IMR-90 (cell line): ENCODE data around the gene DNMT3A. TPM values are rescaled to one million over a fixed set of nuclear protein-coding genes. Genes with fewer than 3 reads are reported as not detected.

Experiments
- ATAC-seq: fragments of 200-7000 bp; cut with Tn5 transposase; 2 replicates; pipeline ENCODE4 v1.9.1; 2020; ENCODE audit warnings: low read depth, mild to moderate bottlenecking, moderate library complexity
- BruUV-seq: library from RNA; stranded (reverse); fragments of 400-500 nt; replicated peaks from 2 replicates; lab custom pipeline; 2021; lab: Mats Ljungman, UMichigan
- CTCF ChIA-PET: fragments of 300-600 bp; formaldehyde crosslinking; extraction: SDS; loops from one replicate; lab custom pipeline; 2021; ENCODE audit warnings: antibody characterized with exemption; lab: Yijun Ruan, JAX
- POLR2A ChIA-PET: fragments of 300-600 bp; sonication (Branson Sonifier 250); formaldehyde crosslinking; loops from one replicate; lab custom pipeline; 2022; ENCODE audit warnings: antibody characterized with exemption; ENCODE audit not compliant: unreplicated experiment; lab: Charles Lee
- DNase-seq: peaks from one replicate; pipeline ENCODE4 v3.0.0; 2013
- H2AFZ ChIP-seq: replicated peaks from 2 replicates; pipeline ENCODE3; 2013; ENCODE audit warnings: low read length, mild to moderate bottlenecking; ENCODE audit not compliant: poor library complexity
- H2AK5ac ChIP-seq: 2 replicates; pipeline ENCODE4 v1.6.1; 2013; ENCODE audit warnings: low read depth, low read length, inconsistent platforms
- H2AK9ac ChIP-seq: replicated peaks from 2 replicates; pipeline ENCODE3; 2013; ENCODE audit warnings: mild to moderate bottlenecking, low read depth, low read length, moderate library complexity; ENCODE audit not compliant: poor library complexity
- H2BK120ac ChIP-seq: 2 replicates; pipeline ENCODE4 v1.6.1; 2013; ENCODE audit warnings: low read depth, low read length, inconsistent platforms
- H2BK15ac ChIP-seq: 3 replicates; pipeline ENCODE4 v1.6.1; 2013; ENCODE audit warnings: low read depth, low read length, inconsistent platforms
- H2BK20ac ChIP-seq: 2 replicates; pipeline ENCODE4 v1.6.1; 2013; ENCODE audit warnings: low read depth, mild to moderate bottlenecking, inconsistent platforms, low read length, moderate library complexity
- H2BK5ac ChIP-seq: 2 replicates; pipeline ENCODE4 v1.6.1; 2013; ENCODE audit warnings: mild to moderate bottlenecking, low read depth, low read length, inconsistent platforms; ENCODE audit not compliant: poor library complexity, severe bottlenecking
- H3K14ac ChIP-seq: replicated peaks from 2 replicates; pipeline ENCODE4 v1.6.1; 2013; ENCODE audit warnings: low read depth, low read length, inconsistent platforms
- H3K18ac ChIP-seq: 2 replicates; pipeline ENCODE4 v1.6.1; 2013; ENCODE audit warnings: low read depth, low read length, control low read depth
- H3K23ac ChIP-seq: 2 replicates; pipeline ENCODE4 v1.6.1; 2013; ENCODE audit warnings: low read depth, low read length, inconsistent platforms
- H3K27ac ChIP-seq: 2 replicates; pipeline ENCODE4 v1.5.1; 2013; ENCODE audit warnings: mild to moderate bottlenecking, control low read depth, low read length; ENCODE audit not compliant: insufficient read depth
- H3K27me3 ChIP-seq: 2 replicates; pipeline ENCODE4 v1.6.1; 2013; ENCODE audit warnings: low read length; ENCODE audit not compliant: control insufficient read depth, insufficient read depth
- H3K36me3 ChIP-seq: 2 replicates; pipeline ENCODE4 v1.6.1; 2013; ENCODE audit warnings: low read length, mixed read lengths; ENCODE audit not compliant: control insufficient read depth, insufficient read depth
- H3K4ac ChIP-seq: 2 replicates; pipeline ENCODE4 v1.6.1; 2013; ENCODE audit warnings: low read depth, low read length, inconsistent platforms
- H3K4me1 ChIP-seq: 2 replicates; pipeline ENCODE4 v1.6.1; 2013; ENCODE audit warnings: low read length, mixed read lengths; ENCODE audit not compliant: control insufficient read depth, insufficient read depth
- H3K4me2 ChIP-seq: 2 replicates; pipeline ENCODE4 v1.6.1; 2013; ENCODE audit warnings: low read depth, mild to moderate bottlenecking, control low read depth, low read length, moderate library complexity
- H3K4me3 ChIP-seq: 2 replicates; pipeline ENCODE4 v1.5.1; 2013; ENCODE audit warnings: low read depth, mild to moderate bottlenecking, control low read depth, low read length, moderate library complexity; ENCODE audit not compliant: insufficient read depth
- H3K56ac ChIP-seq: 2 replicates; pipeline ENCODE4 v1.6.1; 2013; ENCODE audit warnings: low read length, inconsistent platforms; ENCODE audit not compliant: insufficient read depth; ENCODE audit errors: extremely low read depth
- H3K79me1 ChIP-seq, 2 experiments: 2 replicates each; pipeline ENCODE4 v1.6.1; 2013; ENCODE audit warnings: low read length in 2 of 2, inconsistent platforms in 1 of 2, low read depth in 1 of 2
- H3K9ac ChIP-seq: 2 replicates; pipeline ENCODE4 v1.6.1; 2013; ENCODE audit warnings: low read depth, low read length, control low read depth
- H3K9me1 ChIP-seq: 2 replicates; pipeline ENCODE4 v1.6.1; 2013; ENCODE audit warnings: low read length, inconsistent platforms; ENCODE audit not compliant: insufficient read depth
- H3K9me3 ChIP-seq: 2 replicates; pipeline ENCODE4 v1.6.1; 2013; ENCODE audit warnings: low read length; ENCODE audit not compliant: control insufficient read depth, insufficient read depth
- H4K20me1 ChIP-seq: 2 replicates; pipeline ENCODE4 v1.6.1; 2013; ENCODE audit warnings: low read length, inconsistent platforms; ENCODE audit not compliant: insufficient read depth
- H4K5ac ChIP-seq: 2 replicates; pipeline ENCODE4 v1.6.1; 2013; ENCODE audit warnings: mild to moderate bottlenecking, low read depth, low read length, control low read depth
- H4K8ac ChIP-seq, 2 experiments: 2 replicates each; pipeline ENCODE4 v1.6.1; 2013; ENCODE audit warnings: low read depth in 2 of 2, low read length in 2 of 2, control low read depth in 1 of 2, inconsistent platforms in 1 of 2
- H4K91ac ChIP-seq: 2 replicates; pipeline ENCODE4 v1.6.1; 2013; ENCODE audit warnings: low read depth, low read length, inconsistent platforms; ENCODE audit not compliant: insufficient read depth
- BHLHE40 ChIP-seq: fragments of 150-350 bp; IDR thresholded peaks from 2 replicates; pipeline ENCODE4 v1.6.1; 2016; ENCODE audit warnings: mild to moderate bottlenecking, low read depth, low read length
- CEBPB ChIP-seq: IDR thresholded peaks from 2 replicates; pipeline ENCODE4 v1.6.1; 2012; ENCODE audit warnings: low read depth, low read length, improper control_type of control experiment
- CHD1 ChIP-seq: IDR thresholded peaks from 2 replicates; pipeline ENCODE4 v1.6.1; 2012; ENCODE audit warnings: low read depth, low read length, improper control_type of control experiment
- CTCF ChIP-seq: conservative IDR thresholded peaks from 2 replicates; pipeline ENCODE4 v1.5.1; 2012; ENCODE audit warnings: mild to moderate bottlenecking, low read depth, low read length, improper control_type of control experiment
- ELK1 ChIP-seq: fragments of 150-350 bp; IDR thresholded peaks from 2 replicates; pipeline ENCODE4 v1.6.1; 2016; ENCODE audit warnings: low read depth, mild to moderate bottlenecking, low read length, moderate library complexity, borderline replicate concordance
- FOS ChIP-seq: fragments of 150-350 bp; IDR thresholded peaks from 2 replicates; pipeline ENCODE4 v1.6.1; 2016; ENCODE audit warnings: low read depth, low read length
- MAFK ChIP-seq: IDR thresholded peaks from 2 replicates; pipeline ENCODE4 v1.6.1; 2012; ENCODE audit warnings: low read depth, low read length, improper control_type of control experiment
- MAZ ChIP-seq: IDR thresholded peaks from 2 replicates; pipeline ENCODE4 v1.6.1; 2012; ENCODE audit warnings: low read depth, mild to moderate bottlenecking, low read length, improper control_type of control experiment, moderate library complexity, borderline replicate concordance
- MXI1 ChIP-seq: IDR thresholded peaks from 2 replicates; pipeline ENCODE4 v1.6.1; 2012; ENCODE audit warnings: low read depth, mild to moderate bottlenecking, low read length, moderate library complexity, borderline replicate concordance
- NFE2L2 ChIP-seq: fragments of 150-350 bp; IDR thresholded peaks from 2 replicates; pipeline ENCODE4 v1.6.1; 2016; ENCODE audit warnings: low read depth, mild to moderate bottlenecking, low read length
- POLR2A ChIP-seq: IDR thresholded peaks from 2 replicates; pipeline ENCODE4 v1.6.1; 2012; ENCODE audit warnings: mild to moderate bottlenecking, low read depth, low read length
- RAD21 ChIP-seq: IDR thresholded peaks from 2 replicates; pipeline ENCODE4 v1.6.1; 2012; ENCODE audit warnings: low read length, improper control_type of control experiment
- RCOR1 ChIP-seq: IDR thresholded peaks from 2 replicates; pipeline ENCODE4 v1.6.1; 2012; ENCODE audit warnings: mild to moderate bottlenecking, low read length, improper control_type of control experiment; ENCODE audit not compliant: insufficient replicate concordance
- RFX5 ChIP-seq: IDR thresholded peaks from 2 replicates; pipeline ENCODE4 v1.8.0; 2012; ENCODE audit warnings: low read depth, mild to moderate bottlenecking, low read length, moderate library complexity
- SMC3 ChIP-seq: fragments of 150-350 bp; IDR thresholded peaks from 2 replicates; pipeline ENCODE4 v1.6.1; 2016; ENCODE audit warnings: low read depth, mild to moderate bottlenecking, antibody characterized with exemption, low read length, moderate library complexity
- USF2 ChIP-seq: fragments of 150-350 bp; IDR thresholded peaks from 2 replicates; pipeline ENCODE4 v1.6.1; 2017; ENCODE audit warnings: mild to moderate bottlenecking, antibody characterized with exemption, low read length, low read depth
- WGBS, 2 experiments: methylation state at CpG; one replicate each; pipeline versions ENCODE4 v1.1.5 to v1.1.7; 2013; ENCODE audit warnings: missing lambda C conversion rate in 2 of 2; ENCODE audit not compliant: insufficient read length in 1 of 2; ENCODE audit errors: extremely low coverage in 2 of 2; 5-methylcytosine and 5-hydroxymethylcytosine counted together
- dilution Hi-C: fragments of 300-500 bp; cut with HindIII; formaldehyde crosslinking; loops from one replicate; pipeline ENCODE4 v1.14.3; 2018; ENCODE audit warnings: low sequenced_read_pairs; ENCODE audit not compliant: unreplicated experiment
- in situ Hi-C: fragments of 300-500 bp; cut with MboI; formaldehyde crosslinking; loops from 3 replicates; pipeline ENCODE4 v1.14.3; 2019; ENCODE audit warnings: low sequenced_read_pairs, inconsistent platforms, mixed read lengths
- intact Hi-C: fragments of 100-400 bp; cut with micrococcal nuclease; formaldehyde crosslinking; loops from 2 replicates; pipeline ENCODE4 v1.10.0; 2022
- polyA plus RNA-seq, 3 experiments: library from polyadenylated mRNA; depleted of rRNA; stranded (reverse); fragments of >200 nt; gene quantifications; 2 replicates each; pipeline ENCODE4 v1.2.3, GENCODE V29; 2012; ENCODE audit warnings: low replicate concordance in 1 of 3
- total RNA-seq: library from RNA; depleted of rRNA; stranded (reverse); fragments of >200 nt; gene quantifications from 2 replicates; pipeline ENCODE4 v1.2.3, GENCODE V29; 2012

DNMT3A gene
- total and polyA plus RNA-seq, 2 of the 4 experiments (the other 2 are of a cell fraction): 4.4 to 9.7 TPM

- Histone ChIP-seq H2BK20ac (no peak overlapping the region), H3K27ac (no peak overlapping the region), H4K5ac (no peak overlapping the region), H3K79me1 (peaks cover 6 to 65% of the 10 kb centered on the region in 2 experiments), H3K4me1 (no peaks in the 10 kb centered on the region; the same call in 1 of the 2 replicates), H3K4me3 (no peak overlapping the region), H3K9me1 (peaks cover 4% of the 10 kb centered on the region; the same call in 1 of the 2 replicates), H2BK120ac (no peak overlapping the region), H4K20me1 (peaks cover 73% of the 10 kb centered on the region), H3K56ac (no peak overlapping the region), H2BK15ac (no peak overlapping the region), H3K9ac (no peak overlapping the region), H3K23ac (no peak overlapping the region), H3K9me3 (no peaks in the 10 kb centered on the region), H2AK5ac (no peak overlapping the region), H3K14ac (no peak overlapping the region), H3K18ac (no peak overlapping the region), H2AFZ (no peak overlapping the region), H4K8ac (no peak overlapping the region), H2AK9ac (no peak overlapping the region), H3K4ac (no peak overlapping the region), H3K4me2 (no peak overlapping the region), H2BK5ac (no peak overlapping the region), H3K36me3 (0 out of 2 replicates have a peak, but pooled peaks cover 2% of the 10 kb centered on the region), H3K27me3 (no peaks in the 10 kb centered on the region), H4K91ac (no peak overlapping the region)
- in situ Hi-C loops (no loop called here), intact Hi-C loops (no loop called here), dilution Hi-C loops (no loop called here)
- BruUV-seq: no TSS peak
- TF ChIP-seq BHLHE40 (no peak), ELK1 (no peak), POLR2A (no peak), SMC3 (no peak), MXI1 (no peak), RAD21 (no peak), CHD1 (no peak), MAFK (no peak), USF2 (no peak), CEBPB (no peak), MAZ (no peak), CTCF (no peak), RCOR1 (no peak), NFE2L2 (no peak), RFX5 (no peak), FOS (no peak)
- no peak for DNase-seq
- ChIA-PET POLR2A (no interaction called here), CTCF (no interaction called here)
- WGBS, 2 experiments: 69% methylated on average over 2 of the region's 4 CpGs; no CpG with 5 or more reads in 1 of the 2 experiments
- ATAC-seq: no peak
Observed at GRCh38 chr2:25333981-25334380, 7.7 kb downstream of the DNMT3A start.
